Calu3 (cell line): ENCODE results near the gene MAN1B1. TPM values are rescaled to one million over a fixed set of nuclear protein-coding genes. Genes with fewer than 3 reads are reported as not detected.
"Not testable (repeated sequence)": the region's sequence is repeated elsewhere in the genome, so short reads cannot be mapped to it uniquely, and the experiment has no call there.

Source experiments
- BruUV-seq: library from RNA; stranded (reverse); fragments of 400-500 nt; replicated peaks from 2 replicates; lab custom pipeline; 2021; lab: Mats Ljungman, UMichigan
- CTCF ChIA-PET: fragments of 300-600 bp; sonication (Branson Sonifier 250); formaldehyde crosslinking; loops from one replicate; lab custom pipeline; 2022; ENCODE audit warnings: antibody characterized with exemption; lab: Charles Lee
- DNase-seq: peaks from one replicate; pipeline ENCODE4 v3.0.0; 2022
- H3K27ac Mint-ChIP-seq: one replicate; pipeline ENCODE4 v1.8.0; 2022; ENCODE audit warnings: mixed read lengths; ENCODE audit not compliant: unreplicated experiment
- H3K27me3 Mint-ChIP-seq: one replicate; pipeline ENCODE4 v1.8.0; 2022; ENCODE audit warnings: mixed read lengths; ENCODE audit not compliant: unreplicated experiment
- H3K36me3 Mint-ChIP-seq: one replicate; pipeline ENCODE4 v1.8.0; 2022; ENCODE audit warnings: mild to moderate bottlenecking, moderate library complexity, mixed read lengths; ENCODE audit not compliant: insufficient read depth, unreplicated experiment
- H3K4me1 Mint-ChIP-seq: one replicate; pipeline ENCODE4 v1.8.0; 2022; ENCODE audit warnings: mild to moderate bottlenecking, low read depth, mixed read lengths; ENCODE audit not compliant: unreplicated experiment
- H3K4me3 Mint-ChIP-seq: one replicate; pipeline ENCODE4 v1.8.0; 2022; ENCODE audit warnings: mild to moderate bottlenecking, low read depth, moderate library complexity, mixed read lengths; ENCODE audit not compliant: unreplicated experiment
- H3K9me3 Mint-ChIP-seq: one replicate; pipeline ENCODE4 v1.8.0; 2022; ENCODE audit warnings: low read depth, mixed read lengths; ENCODE audit not compliant: unreplicated experiment
- CTCF ChIP-seq: fragments of 200-600 bp; IDR thresholded peaks from one replicate; pipeline ENCODE4 v1.8.0; 2022; ENCODE audit warnings: antibody characterized with exemption; ENCODE audit not compliant: unreplicated experiment
- intact Hi-C: fragments of 100-400 bp; cut with micrococcal nuclease; formaldehyde crosslinking; loops from one replicate; pipeline ENCODE4 v1.10.0; 2022; ENCODE audit not compliant: unreplicated experiment
- total RNA-seq: library from RNA; stranded (reverse); gene quantifications from 2 replicates; pipeline ENCODE4 v1.2.3, GENCODE V29; 2022

Gene MAN1B1
- total RNA-seq, 1 experiment from 2014 or later = 61.4 TPM

- peaks cover 8% of the 10 kb centered on the region for H3K4me1 Mint-ChIP-seq
- no peaks in the 10 kb centered on the region for H3K27me3 Mint-ChIP-seq
- H3K9me3 Mint-ChIP-seq = no peaks in the 10 kb centered on the region
- TF ChIP-seq CTCF = no peak
- no peak overlapping the region for H3K4me3 Mint-ChIP-seq
- no peak for DNase-seq
- peaks cover 14% of the 10 kb centered on the region for H3K36me3 Mint-ChIP-seq
- intact Hi-C loops = no loop called here
- no TSS peak for BruUV-seq
- H3K27ac Mint-ChIP-seq = no peak overlapping the region
- CTCF ChIA-PET = interaction anchor here (1.8 kb wide), 2 partner anchors 11 to 22 kb away, joined by 7 to 9 read pairs; no protein-coding TSS in a partner anchor
Measured at GRCh38 chr9:137056739-137057415, 29.9 kb upstream of the MAN1B1 start.

DNA sequence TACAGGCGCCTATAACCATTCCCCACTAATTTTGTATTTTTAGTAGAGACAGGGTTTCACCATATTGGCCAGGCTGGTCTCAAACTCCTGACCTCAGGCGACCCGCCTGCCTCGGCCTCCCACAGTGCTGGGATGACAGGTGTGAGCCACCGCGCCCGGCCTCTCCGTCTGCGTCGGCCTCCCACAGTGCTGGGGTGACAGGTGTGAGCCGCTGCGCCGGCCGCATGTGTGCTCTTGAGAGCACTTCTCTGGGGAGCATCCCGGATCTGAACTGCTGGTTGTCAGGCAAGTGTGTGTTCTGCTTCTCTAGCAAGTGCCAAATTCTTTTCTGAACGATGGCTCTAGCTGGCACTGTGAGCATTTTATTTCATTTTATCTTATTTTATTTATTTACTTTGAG lies 29.2 kb upstream of the MAN1B1 start:
- intact Hi-C loops = no loop called here
- CTCF ChIA-PET = no interaction called here

GRCh38 chr9:137058521-137059234 lies 28.1 kb upstream of the MAN1B1 start:
- peaks cover 8% of the 10 kb centered on the region for H3K4me1 Mint-ChIP-seq
- no peaks in the 10 kb centered on the region for H3K9me3 Mint-ChIP-seq
- CTCF ChIA-PET = interaction anchor here (0.7 kb wide), 1 partner anchor 1879 kb away, joined by 3 read pairs; no protein-coding TSS in a partner anchor
- no peak for DNase-seq
- TF ChIP-seq CTCF = no peak
- no peak overlapping the region for H3K4me3 Mint-ChIP-seq
- intact Hi-C loops = no loop called here
- no peaks in the 10 kb centered on the region for H3K27me3 Mint-ChIP-seq
- no peak overlapping the region for H3K27ac Mint-ChIP-seq
- BruUV-seq = no TSS peak
- peaks cover 19% of the 10 kb centered on the region for H3K36me3 Mint-ChIP-seq

More for the DNA sequence above, 29.2 kb upstream of the MAN1B1 start:
- H3K9me3 Mint-ChIP-seq = no peaks in the 10 kb centered on the region
- no peak for TF ChIP-seq CTCF
- peaks cover 8% of the 10 kb centered on the region for H3K4me1 Mint-ChIP-seq
- no peak overlapping the region for H3K4me3 Mint-ChIP-seq
- DNase-seq = no peak
- peaks cover 19% of the 10 kb centered on the region for H3K36me3 Mint-ChIP-seq
- H3K27ac Mint-ChIP-seq = no peak overlapping the region
- no peaks in the 10 kb centered on the region for H3K27me3 Mint-ChIP-seq
- BruUV-seq = no TSS peak

GRCh38 chr9:137062384-137062783 lies 24.4 kb upstream of the MAN1B1 start:
- Mint-ChIP-seq H3K9me3 (no peaks in the 10 kb centered on the region), H3K27me3 (no peaks in the 10 kb centered on the region), H3K36me3 (peaks cover 9% of the 10 kb centered on the region), H3K27ac (no peak overlapping the region), H3K4me1 (no peaks in the 10 kb centered on the region), H3K4me3 (no peak overlapping the region)
- BruUV-seq = TSS peak; percentile 81
- intact Hi-C loops = no loop called here
- CTCF ChIA-PET = no interaction called here
- no peak for DNase-seq
- TF ChIP-seq CTCF = no peak

DNA sequence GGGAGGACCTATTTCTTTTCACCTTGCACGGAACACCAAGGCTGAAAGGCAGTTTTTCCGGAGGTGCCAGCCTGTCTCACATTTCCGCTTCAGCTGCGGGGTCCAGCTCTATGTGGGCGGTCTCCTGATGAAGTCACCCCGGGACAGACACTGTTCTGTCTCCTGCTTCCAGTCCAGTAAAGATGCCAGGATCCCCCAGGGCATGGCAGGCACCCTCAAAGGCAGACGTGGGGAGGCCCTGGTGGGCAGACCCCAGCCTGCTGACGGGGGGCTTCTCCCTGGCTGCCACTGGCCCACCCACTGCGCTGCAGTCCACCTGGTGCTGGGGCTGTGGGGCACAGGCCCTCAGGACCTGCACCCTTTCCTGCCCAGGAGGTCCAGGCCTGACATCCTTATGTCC lies 24.0 kb upstream of the MAN1B1 start:
- H3K9me3 Mint-ChIP-seq, DNase-seq, BruUV-seq, H3K36me3 Mint-ChIP-seq, intact Hi-C loops, H3K4me3 Mint-ChIP-seq, CTCF ChIA-PET, H3K27me3 Mint-ChIP-seq, H3K27ac Mint-ChIP-seq, H3K4me1 Mint-ChIP-seq: not testable (repeated sequence)
